Chondrocyte (in vitro differentiated cells): ENCODE measurements around the gene NTRK2. TPM values are rescaled to one million over a fixed set of nuclear protein-coding genes. Genes with fewer than 3 reads are reported as not detected.

Experiments
- DNase-seq: peaks from one replicate; pipeline ENCODE4 v3.0.0; 2021; ENCODE audit warnings: mixed read lengths, low spot score
- H3K27ac Mint-ChIP-seq: one replicate; pipeline ENCODE4 v1.8.0; 2021; ENCODE audit warnings: mild to moderate bottlenecking, moderate library complexity, mixed read lengths; ENCODE audit not compliant: unreplicated experiment
- H3K27me3 Mint-ChIP-seq: 2 replicates; pipeline ENCODE4 v1.8.0; 2021; ENCODE audit warnings: low read depth, mixed read lengths
- H3K36me3 Mint-ChIP-seq: 2 replicates; pipeline ENCODE4 v1.8.0; 2021; ENCODE audit warnings: low read depth, mixed read lengths
- H3K4me1 Mint-ChIP-seq: 2 replicates; pipeline ENCODE4 v1.8.0; 2021; ENCODE audit warnings: low read depth, mild to moderate bottlenecking, mixed read lengths
- H3K4me3 Mint-ChIP-seq: one replicate; pipeline ENCODE4 v1.8.0; 2021; ENCODE audit warnings: mild to moderate bottlenecking, moderate library complexity, mixed read lengths; ENCODE audit not compliant: unreplicated experiment
- H3K9me3 Mint-ChIP-seq: 2 replicates; pipeline ENCODE4 v1.8.0; 2021; ENCODE audit warnings: low read depth, mixed read lengths
- CTCF ChIP-seq: fragments of 200-600 bp; sonication (generic); IDR thresholded peaks from 2 replicates; pipeline ENCODE4 v1.5.0; 2021; ENCODE audit warnings: antibody characterized with exemption, mild to moderate bottlenecking, moderate library complexity
- total RNA-seq: library from RNA; stranded (reverse); gene quantifications from 3 replicates; pipeline ENCODE4 v1.2.1, GENCODE V29; 2021

The NTRK2 gene
- total RNA-seq, 1 donor from 2014 or later: 40.0 TPM

GRCh38 chr9:84862810-84863287 is 193.3 kb downstream of the NTRK2 start:
- no peak for DNase-seq
- Mint-ChIP-seq H3K36me3 (no peaks in the 10 kb centered on the region), H3K27ac (peak overlapping the region; percentile 76), H3K4me3 (no peak overlapping the region), H3K9me3 (no peaks in the 10 kb centered on the region), H3K4me1 (peaks cover 63% of the 10 kb centered on the region), H3K27me3 (no peaks in the 10 kb centered on the region)
- TF ChIP-seq CTCF: no peak

GRCh38 chr9:84863372-84863771 is 193.8 kb downstream of the NTRK2 start:
- Mint-ChIP-seq H3K9me3 (no peaks in the 10 kb centered on the region), H3K27me3 (no peaks in the 10 kb centered on the region), H3K36me3 (no peaks in the 10 kb centered on the region), H3K27ac (no peak overlapping the region), H3K4me1 (peaks cover 58% of the 10 kb centered on the region), H3K4me3 (no peak overlapping the region)
- DNase-seq: no peak
- no peak for TF ChIP-seq CTCF

- Mint-ChIP-seq H3K4me3 (no peak overlapping the region), H3K9me3 (no peaks in the 10 kb centered on the region), H3K4me1 (peaks cover 28% of the 10 kb centered on the region), H3K27ac (no peak overlapping the region), H3K36me3 (peaks cover 2% of the 10 kb centered on the region), H3K27me3 (no peaks in the 10 kb centered on the region)
- TF ChIP-seq CTCF: no peak
- DNase-seq: no peak
These were observed 197.1 kb downstream of the NTRK2 start for GRCh38 chr9:84866396-84867175.

- Mint-ChIP-seq H3K36me3 (peaks cover 2% of the 10 kb centered on the region), H3K27me3 (no peaks in the 10 kb centered on the region), H3K27ac (no peak overlapping the region)
These were observed 197.7 kb downstream of the NTRK2 start for GRCh38 chr9:84867186-84867585.

GRCh38 chr9:84869091-84869490 is 199.6 kb downstream of the NTRK2 start:
- H3K4me3 Mint-ChIP-seq: no peak overlapping the region
- peaks cover 2% of the 10 kb centered on the region for H3K36me3 Mint-ChIP-seq
- H3K4me1 Mint-ChIP-seq: peaks cover 11% of the 10 kb centered on the region
- H3K27me3 Mint-ChIP-seq: no peaks in the 10 kb centered on the region
- H3K27ac Mint-ChIP-seq: no peak overlapping the region
- no peak for DNase-seq
- H3K9me3 Mint-ChIP-seq: no peaks in the 10 kb centered on the region
- no peak for TF ChIP-seq CTCF

More at GRCh38 chr9:84867186-84867585, 197.7 kb downstream of the NTRK2 start:
- Mint-ChIP-seq H3K4me3 (no peak overlapping the region), H3K4me1 (peaks cover 22% of the 10 kb centered on the region), H3K9me3 (no peaks in the 10 kb centered on the region)
- no peak for TF ChIP-seq CTCF
- no peak for DNase-seq
